Skeletal muscle tissue (tissue), 4 donors: ENCODE results near the gene DDX43. TPM values are rescaled to one million over a fixed set of nuclear protein-coding genes. Genes with fewer than 3 reads are reported as not detected.
"Not testable (repeated sequence)": the region's sequence is repeated elsewhere in the genome, so short reads cannot be mapped to it uniquely, and the experiment has no call there.

Experiments
- H3K27ac ChIP-seq: one replicate; pipeline ENCODE4 v1.7.0; 2013; ENCODE audit warnings: mild to moderate bottlenecking, low read depth, low read length, inconsistent platforms
- H3K27me3 ChIP-seq, 3 donors: one replicate each; pipeline ENCODE4 v1.7.0; 2013; ENCODE audit warnings: low read length in 3 of 3; ENCODE audit not compliant: control insufficient read depth in 3 of 3, insufficient read depth in 3 of 3
- H3K36me3 ChIP-seq, 3 donors: one replicate each; pipeline ENCODE4 v1.7.0; 2013; ENCODE audit warnings: low read length in 3 of 3; ENCODE audit not compliant: control insufficient read depth in 3 of 3, insufficient read depth in 3 of 3
- H3K4me1 ChIP-seq, 3 donors: one replicate each; pipeline ENCODE4 v1.7.0; 2013; ENCODE audit warnings: low read length in 3 of 3, mild to moderate bottlenecking in 3 of 3; ENCODE audit not compliant: control insufficient read depth in 3 of 3, insufficient read depth in 3 of 3
- H3K4me3 ChIP-seq, 3 donors: one replicate each; pipeline ENCODE4 v1.7.0; 2013; ENCODE audit warnings: low read length in 3 of 3
- H3K9ac ChIP-seq, 3 donors: one replicate each; pipeline ENCODE4 v1.7.0; 2013; ENCODE audit warnings: low read length in 3 of 3, mild to moderate bottlenecking in 3 of 3, moderate library complexity in 2 of 3, low read depth in 1 of 3
- H3K9me3 ChIP-seq, 3 donors: one replicate each; pipeline ENCODE4 v1.7.0; 2013; ENCODE audit warnings: low read length in 3 of 3; ENCODE audit not compliant: control insufficient read depth in 3 of 3
- total RNA-seq: library from RNA; depleted of rRNA; stranded (reverse); fragments of >200 nt; gene quantifications from one replicate; pipeline ENCODE4 v1.2.3, GENCODE V29; 2014
- donor health status: Osteomylitis.

Gene DDX43
- total RNA-seq, 1 donor from 2014 or later, result not detected

GRCh38 chr6:73367761-73368355 is 26.8 kb upstream of the DDX43 start:
- H3K9me3 ChIP-seq, result peaks cover 0 to 6% (median 5%) of the 10 kb centered on the region in 3 donors
- H3K27me3 ChIP-seq, result no peaks in the 10 kb centered on the region
- no peaks in the 10 kb centered on the region for H3K4me1 ChIP-seq
- H3K4me3 ChIP-seq, result no peak overlapping the region
- no peak overlapping the region for H3K27ac ChIP-seq
- H3K9ac ChIP-seq, result no peak overlapping the region
- H3K36me3 ChIP-seq, result no peaks in the 10 kb centered on the region

GRCh38 chr6:73368675-73369074 is 26.0 kb upstream of the DDX43 start:
- H3K9ac ChIP-seq, result no peak overlapping the region
- H3K4me3 ChIP-seq, result no peak overlapping the region
- H3K27ac ChIP-seq, result no peak overlapping the region

GRCh38 chr6:73369157-73369556 is 25.5 kb upstream of the DDX43 start:
- H3K27ac ChIP-seq, result no peak overlapping the region
- no peak overlapping the region for H3K4me3 ChIP-seq
- H3K27me3 ChIP-seq, result no peaks in the 10 kb centered on the region
- no peaks in the 10 kb centered on the region for H3K36me3 ChIP-seq
- no peak overlapping the region for H3K9ac ChIP-seq
- H3K4me1 ChIP-seq, result no peaks in the 10 kb centered on the region
- H3K9me3 ChIP-seq, result peaks cover 0 to 7% (median 6%) of the 10 kb centered on the region in 3 donors

More at GRCh38 chr6:73368675-73369074, 26.0 kb upstream of the DDX43 start:
- peaks cover 0 to 7% (median 6%) of the 10 kb centered on the region in 3 donors for H3K9me3 ChIP-seq
- H3K4me1 ChIP-seq, result no peaks in the 10 kb centered on the region
- no peaks in the 10 kb centered on the region for H3K36me3 ChIP-seq
- no peaks in the 10 kb centered on the region for H3K27me3 ChIP-seq

- Histone ChIP-seq H3K4me3 (no peak within 1 kb of the TSS), H3K4me1 (no peaks in the 10 kb centered on the region), H3K9ac (no peak within 1 kb of the TSS), H3K27ac (no peak within 1 kb of the TSS), H3K9me3 (peaks cover 0 to 7% (median 6%) of the 10 kb centered on the region in 3 donors), H3K36me3 (no peaks in the 10 kb centered on the region), H3K27me3 (no peaks in the 10 kb centered on the region)
Measured at GRCh38 chr6:73369563-73369962, 25.1 kb upstream of the DDX43 start, which contains the start of gene OOEP. Gene OOEP, minus strand, starts transcription at chr6:73369897. Its CDS starts 105 bp downstream, at chr6:73369792.

GRCh38 chr6:73371984-73372383 is 22.6 kb upstream of the DDX43 start:
- H3K4me3 ChIP-seq, result no peak overlapping the region
- no peaks in the 10 kb centered on the region for H3K36me3 ChIP-seq
- no peak overlapping the region for H3K27ac ChIP-seq
- H3K9ac ChIP-seq, result no peak overlapping the region
- H3K27me3 ChIP-seq, result no peaks in the 10 kb centered on the region
- H3K4me1 ChIP-seq, result no peaks in the 10 kb centered on the region
- H3K9me3 ChIP-seq, result peaks cover 0 to 7% (median 6%) of the 10 kb centered on the region in 3 donors

GRCh38 chr6:73372516-73372915 is 22.1 kb upstream of the DDX43 start:
- Histone ChIP-seq H3K4me3 (no peak overlapping the region), H3K27me3 (no peaks in the 10 kb centered on the region), H3K36me3 (no peaks in the 10 kb centered on the region), H3K9ac (no peak overlapping the region), H3K27ac (no peak overlapping the region), H3K9me3 (peaks cover 0 to 7% (median 6%) of the 10 kb centered on the region in 3 donors), H3K4me1 (no peaks in the 10 kb centered on the region)

- Histone ChIP-seq H3K4me1 (no peaks in the 10 kb centered on the region), H3K4me3 (no peak overlapping the region), H3K9ac (no peak overlapping the region), H3K9me3 (peaks cover 0 to 7% (median 6%) of the 10 kb centered on the region in 3 donors), H3K36me3 (no peaks in the 10 kb centered on the region), H3K27me3 (no peaks in the 10 kb centered on the region), H3K27ac (no peak overlapping the region)
Measured at GRCh38 chr6:73375216-73375615, 19.4 kb upstream of the DDX43 start.

- H3K9me3 ChIP-seq, result peaks cover 0 to 5% (median 3%) of the 10 kb centered on the region in 3 donors
- H3K9ac ChIP-seq, result no peak overlapping the region
- H3K4me1 ChIP-seq, result no peaks in the 10 kb centered on the region
- H3K27me3 ChIP-seq, result no peaks in the 10 kb centered on the region
- no peaks in the 10 kb centered on the region for H3K36me3 ChIP-seq
- H3K27ac ChIP-seq, result no peak overlapping the region
- H3K4me3 ChIP-seq, result no peak overlapping the region
Measured at GRCh38 chr6:73377225-73377624, 17.4 kb upstream of the DDX43 start.

- not testable (repeated sequence) for H3K4me3 ChIP-seq, H3K9me3 ChIP-seq, H3K9ac ChIP-seq, H3K4me1 ChIP-seq, H3K27ac ChIP-seq, H3K27me3 ChIP-seq, H3K36me3 ChIP-seq
Measured at GRCh38 chr6:73381531-73381930, 13.1 kb upstream of the DDX43 start.

- no peak overlapping the region for H3K9ac ChIP-seq
- no peaks in the 10 kb centered on the region for H3K27me3 ChIP-seq
- H3K4me3 ChIP-seq, result no peak overlapping the region
- H3K27ac ChIP-seq, result no peak overlapping the region
- no peaks in the 10 kb centered on the region for H3K9me3 ChIP-seq
- no peaks in the 10 kb centered on the region for H3K4me1 ChIP-seq
- no peaks in the 10 kb centered on the region for H3K36me3 ChIP-seq
Measured at GRCh38 chr6:73382462-73383113, 12.0 kb upstream of the DDX43 start.
